ENCODE data around the gene GNG2. TPM values are rescaled to one million over a fixed set of nuclear protein-coding genes. Genes with fewer than 3 reads are reported as not detected.

Gene GNG2
- total RNA-seq, 2 experiments from 2014 or later, result 131 to 132 TPM

GRCh38 chr14:52000019-52000582 is 139.7 kb downstream of the GNG2 start:
- no peak for DNase-seq
- peaks cover 21% of the 10 kb centered on the region for H3K36me3 Mint-ChIP-seq
- no peak overlapping the region for H3K27ac Mint-ChIP-seq
- no peak overlapping the region for H3K4me3 Mint-ChIP-seq
- no peaks in the 10 kb centered on the region for H3K9me3 Mint-ChIP-seq
- H3K27me3 Mint-ChIP-seq, result no peaks in the 10 kb centered on the region
- H3K4me1 Mint-ChIP-seq, result peaks cover 18% of the 10 kb centered on the region

GRCh38 chr14:52000696-52001095 is 140.3 kb downstream of the GNG2 start:
- no peak for DNase-seq
- H3K4me1 Mint-ChIP-seq, result peaks cover 16% of the 10 kb centered on the region
- H3K4me3 Mint-ChIP-seq, result no peak overlapping the region
- H3K27me3 Mint-ChIP-seq, result no peaks in the 10 kb centered on the region
- no peak overlapping the region for H3K27ac Mint-ChIP-seq
- H3K9me3 Mint-ChIP-seq, result no peaks in the 10 kb centered on the region
- H3K36me3 Mint-ChIP-seq, result peaks cover 26% of the 10 kb centered on the region

- no peak for DNase-seq
- no peak overlapping the region for H3K4me3 Mint-ChIP-seq
- H3K27ac Mint-ChIP-seq, result no peak overlapping the region
- H3K27me3 Mint-ChIP-seq, result no peaks in the 10 kb centered on the region
- no peaks in the 10 kb centered on the region for H3K9me3 Mint-ChIP-seq
- H3K4me1 Mint-ChIP-seq, result peaks cover 10% of the 10 kb centered on the region
- H3K36me3 Mint-ChIP-seq, result peaks cover 28% of the 10 kb centered on the region
These were observed 142.1 kb downstream of the GNG2 start for GRCh38 chr14:52002542-52002941.

GRCh38 chr14:52003324-52003723 is 142.9 kb downstream of the GNG2 start:
- H3K27ac Mint-ChIP-seq, result no peak overlapping the region
- H3K36me3 Mint-ChIP-seq, result peaks cover 33% of the 10 kb centered on the region
- no peaks in the 10 kb centered on the region for H3K9me3 Mint-ChIP-seq

GRCh38 chr14:52005625-52006024 is 145.2 kb downstream of the GNG2 start:
- Mint-ChIP-seq H3K36me3 (peaks cover 32% of the 10 kb centered on the region), H3K9me3 (no peaks in the 10 kb centered on the region), H3K27ac (no peak overlapping the region), H3K27me3 (no peaks in the 10 kb centered on the region), H3K4me1 (peaks cover 10% of the 10 kb centered on the region), H3K4me3 (no peak overlapping the region)
- DNase-seq, result no peak

More at GRCh38 chr14:52003324-52003723, 142.9 kb downstream of the GNG2 start:
- H3K27me3 Mint-ChIP-seq, result no peaks in the 10 kb centered on the region
- H3K4me3 Mint-ChIP-seq, result no peak overlapping the region
- no peak for DNase-seq
- peaks cover 10% of the 10 kb centered on the region for H3K4me1 Mint-ChIP-seq

GRCh38 chr14:52006361-52006760 is 145.9 kb downstream of the GNG2 start:
- H3K36me3 Mint-ChIP-seq, result peaks cover 30% of the 10 kb centered on the region
- H3K4me3 Mint-ChIP-seq, result no peak overlapping the region
- no peaks in the 10 kb centered on the region for H3K27me3 Mint-ChIP-seq
- H3K27ac Mint-ChIP-seq, result no peak overlapping the region
- DNase-seq, result no peak
- H3K4me1 Mint-ChIP-seq, result peaks cover 7% of the 10 kb centered on the region
- no peaks in the 10 kb centered on the region for H3K9me3 Mint-ChIP-seq

- H3K4me3 Mint-ChIP-seq, result no peak overlapping the region
- H3K36me3 Mint-ChIP-seq, result peaks cover 35% of the 10 kb centered on the region
- no peaks in the 10 kb centered on the region for H3K27me3 Mint-ChIP-seq
- H3K27ac Mint-ChIP-seq, result no peak overlapping the region
- no peak for DNase-seq
- H3K9me3 Mint-ChIP-seq, result no peaks in the 10 kb centered on the region
- H3K4me1 Mint-ChIP-seq, result peaks cover 5% of the 10 kb centered on the region
These were observed 146.8 kb downstream of the GNG2 start for GRCh38 chr14:52007211-52007610.

- Mint-ChIP-seq H3K27me3 (no peaks in the 10 kb centered on the region), H3K4me1 (peaks cover 2% of the 10 kb centered on the region), H3K36me3 (peaks cover 35% of the 10 kb centered on the region), H3K27ac (no peak overlapping the region), H3K9me3 (no peaks in the 10 kb centered on the region), H3K4me3 (no peak overlapping the region)
- DNase-seq, result no peak
These were observed 147.2 kb downstream of the GNG2 start for GRCh38 chr14:52007637-52008036.

GRCh38 chr14:52008136-52008535 is 147.7 kb downstream of the GNG2 start:
- no peak overlapping the region for H3K4me3 Mint-ChIP-seq
- H3K36me3 Mint-ChIP-seq, result peaks cover 35% of the 10 kb centered on the region
- no peak for DNase-seq
- peaks cover 2% of the 10 kb centered on the region for H3K4me1 Mint-ChIP-seq
- peak overlapping the region; percentile 13 for H3K27ac Mint-ChIP-seq
- no peaks in the 10 kb centered on the region for H3K9me3 Mint-ChIP-seq
- no peaks in the 10 kb centered on the region for H3K27me3 Mint-ChIP-seq

GRCh38 chr14:52010173-52010693 is 149.8 kb downstream of the GNG2 start:
- H3K4me1 Mint-ChIP-seq, result no peaks in the 10 kb centered on the region
- H3K36me3 Mint-ChIP-seq, result peaks cover 33% of the 10 kb centered on the region
- H3K27me3 Mint-ChIP-seq, result peaks cover 8% of the 10 kb centered on the region
- no peak overlapping the region for H3K4me3 Mint-ChIP-seq
- no peak overlapping the region for H3K27ac Mint-ChIP-seq
- H3K9me3 Mint-ChIP-seq, result no peaks in the 10 kb centered on the region
- no peak for DNase-seq

GRCh38 chr14:52011523-52011922 is 151.1 kb downstream of the GNG2 start:
- Mint-ChIP-seq H3K27ac (no peak overlapping the region), H3K27me3 (peaks cover 12% of the 10 kb centered on the region), H3K36me3 (peaks cover 22% of the 10 kb centered on the region), H3K4me1 (no peaks in the 10 kb centered on the region), H3K9me3 (no peaks in the 10 kb centered on the region), H3K4me3 (no peak overlapping the region)
- DNase-seq, result no peak

GRCh38 chr14:52012635-52013034 is 152.2 kb downstream of the GNG2 start:
- Mint-ChIP-seq H3K4me3 (no peak overlapping the region), H3K36me3 (peaks cover 19% of the 10 kb centered on the region), H3K27me3 (peaks cover 19% of the 10 kb centered on the region), H3K9me3 (no peaks in the 10 kb centered on the region), H3K4me1 (no peaks in the 10 kb centered on the region), H3K27ac (no peak overlapping the region)
- DNase-seq, result no peak

GRCh38 chr14:52013984-52014600 is 153.7 kb downstream of the GNG2 start:
- Mint-ChIP-seq H3K27me3 (peaks cover 19% of the 10 kb centered on the region), H3K27ac (no peak overlapping the region), H3K4me1 (no peaks in the 10 kb centered on the region), H3K36me3 (peaks cover 9% of the 10 kb centered on the region), H3K4me3 (no peak overlapping the region), H3K9me3 (no peaks in the 10 kb centered on the region)
- no peak for DNase-seq

GRCh38 chr14:52014601-52015267 is 154.3 kb downstream of the GNG2 start:
- no peak overlapping the region for H3K4me3 Mint-ChIP-seq

GRCh38 chr14:52015411-52016030 is 155.1 kb downstream of the GNG2 start:
- peaks cover 19% of the 10 kb centered on the region for H3K27me3 Mint-ChIP-seq
- H3K9me3 Mint-ChIP-seq, result no peaks in the 10 kb centered on the region
- no peak overlapping the region for H3K4me3 Mint-ChIP-seq
- H3K36me3 Mint-ChIP-seq, result peaks cover 9% of the 10 kb centered on the region
- H3K4me1 Mint-ChIP-seq, result peaks cover 5% of the 10 kb centered on the region
- no peak for DNase-seq
- no peak overlapping the region for H3K27ac Mint-ChIP-seq

More at GRCh38 chr14:52014601-52015267, 154.3 kb downstream of the GNG2 start:
- no peak for DNase-seq
- Mint-ChIP-seq H3K27ac (no peak overlapping the region), H3K27me3 (peaks cover 19% of the 10 kb centered on the region), H3K9me3 (no peaks in the 10 kb centered on the region), H3K36me3 (peaks cover 9% of the 10 kb centered on the region), H3K4me1 (no peaks in the 10 kb centered on the region)
